ENCODE data around the gene ACE2. TPM values are rescaled to one million over a fixed set of nuclear protein-coding genes. Genes with fewer than 3 reads are reported as not detected.
"Not testable (repeated sequence)": the region's sequence is repeated elsewhere in the genome, so short reads cannot be mapped to it uniquely, and the experiment has no call there.

Gene ACE2
- total RNA-seq (2021): not detected in 2 replicates
- long read RNA-seq, partial matches to known transcripts: 0 of 3 reads
- long read RNA-seq, other reads (novel, unspliced or antisense): 3 of 3 reads

- no peak within 1 kb of the TSS for H2AK5ac ChIP-seq (ENCODE audit: insufficient read length, low read length)
- H2BK5ac ChIP-seq (ENCODE audit: insufficient read length, low read length): no peak within 1 kb of the TSS
- H3K79me2 ChIP-seq (ENCODE audit: insufficient read depth, low read length): no peaks in the 10 kb centered on the region
- no peaks in the 10 kb centered on the region for H3K4me1 ChIP-seq (ENCODE audit: insufficient read depth, low read length)
- H3K23me2 ChIP-seq (ENCODE audit: insufficient read length, low read depth, low read length, poor library complexity, severe bottlenecking): no peaks in the 10 kb centered on the region
- H4K20me1 ChIP-seq (ENCODE audit: control insufficient read depth, insufficient read depth, insufficient read length): no peaks in the 10 kb centered on the region
- H4K91ac ChIP-seq (ENCODE audit: insufficient read length, low read depth, low read length): no peak within 1 kb of the TSS
- H4K5ac ChIP-seq (ENCODE audit: insufficient read length, low read depth, low read length): no peak within 1 kb of the TSS
- no peak within 1 kb of the TSS for H3K4me2 ChIP-seq (ENCODE audit: insufficient read depth, insufficient read length, low read length)
- no CpG with 5 or more reads among the region's 4 CpGs for WGBS (ENCODE audit: extremely low coverage, insufficient read length, low lambda C conversion rate)
- H3K4me3 Mint-ChIP-seq: no peak within 1 kb of the TSS
- no peak within 1 kb of the TSS for H3K56ac ChIP-seq (ENCODE audit: insufficient read length, low read depth, low read length)
- H3K36me3 Mint-ChIP-seq (ENCODE audit: insufficient read depth in 1 of 3, low read depth in 3 of 3): no peaks in the 10 kb centered on the region
- H2BK120ac ChIP-seq (ENCODE audit: low read depth, low read length, poor library complexity, severe bottlenecking): no peak within 1 kb of the TSS
- no peak within 1 kb of the TSS for H3T11ph ChIP-seq (ENCODE audit: low read length)
- H3K4me1 Mint-ChIP-seq: peaks cover 0 to 2% of the 10 kb centered on the region in 2 experiments; a peak in 1 of 4 replicates
- H3K9ac ChIP-seq (ENCODE audit: extremely low read depth, insufficient read length, low read length): no peak within 1 kb of the TSS
- no peak within 1 kb of the TSS for H2BK15ac ChIP-seq (ENCODE audit: low read depth, low read length)
- H2BK12ac ChIP-seq (ENCODE audit: insufficient read length, low read depth, low read length): no peak within 1 kb of the TSS
- no peak within 1 kb of the TSS for H3K4ac ChIP-seq (ENCODE audit: low read depth, low read length)
- H3K9me3 ChIP-seq (ENCODE audit: control insufficient read depth, low read depth, low read length): no peaks in the 10 kb centered on the region
- H3K79me1 ChIP-seq (ENCODE audit: insufficient read depth, low read depth, low read length, poor library complexity, severe bottlenecking): no peaks in the 10 kb centered on the region
- no peak within 1 kb of the TSS for H2BK20ac ChIP-seq (ENCODE audit: low read depth, low read length, poor library complexity, severe bottlenecking)
- H3K27me3 ChIP-seq (ENCODE audit: insufficient read depth, low read length): no peaks in the 10 kb centered on the region
- no peak within 1 kb of the TSS for H3K18ac ChIP-seq (ENCODE audit: insufficient read length, low read depth, low read length)
- no peak within 1 kb of the TSS for H3K27ac Mint-ChIP-seq
- H3K27ac ChIP-seq (ENCODE audit: insufficient read length, low read depth, low read length): no peak within 1 kb of the TSS
- no peak for DNase-seq
- no peaks in the 10 kb centered on the region for H3K9me3 Mint-ChIP-seq
- TF ChIP-seq CTCF (conservative IDR thresholded peaks at IDR 0.05): no peak
- no peak within 1 kb of the TSS for H4K8ac ChIP-seq (replicated peaks; ENCODE audit: insufficient read length, low read depth, low read length)
- no peak within 1 kb of the TSS for H3K23ac ChIP-seq (ENCODE audit: insufficient read length, low read depth, low read length)
- no peak within 1 kb of the TSS for H3K14ac ChIP-seq (ENCODE audit: insufficient read depth, low read length)
- H3K27me3 Mint-ChIP-seq (ENCODE audit: low read depth): no peaks in the 10 kb centered on the region
- H2AFZ ChIP-seq (ENCODE audit: low read length): no peak within 1 kb of the TSS
These were observed at the start of gene ACE2 for GRCh38 chrX:15600745-15601144. ACE2 (minus strand) TSS chrX:15600960; CDS start chrX:15600911, 49 bp downstream.

- H3K23ac ChIP-seq (ENCODE audit: insufficient read length, low read depth, low read length); H3K79me2 ChIP-seq (ENCODE audit: insufficient read depth, low read length); H3K18ac ChIP-seq (ENCODE audit: insufficient read length, low read depth, low read length); H3K27ac Mint-ChIP-seq; H3K14ac ChIP-seq (ENCODE audit: insufficient read depth, low read length); H4K20me1 ChIP-seq (ENCODE audit: control insufficient read depth, insufficient read depth, insufficient read length); H4K5ac ChIP-seq (ENCODE audit: insufficient read length, low read depth, low read length); H2BK120ac ChIP-seq (ENCODE audit: low read depth, low read length, poor library complexity, severe bottlenecking); H2BK12ac ChIP-seq (ENCODE audit: insufficient read length, low read depth, low read length); H3K36me3 Mint-ChIP-seq (ENCODE audit: insufficient read depth in 1 of 3, low read depth in 3 of 3); H2BK5ac ChIP-seq (ENCODE audit: insufficient read length, low read length); H3K9ac ChIP-seq (ENCODE audit: extremely low read depth, insufficient read length, low read length); H3K4me3 Mint-ChIP-seq; H2AFZ ChIP-seq (ENCODE audit: low read length); H3K9me3 Mint-ChIP-seq; H3K79me1 ChIP-seq (ENCODE audit: insufficient read depth, low read depth, low read length, poor library complexity, severe bottlenecking); H2AK5ac ChIP-seq (ENCODE audit: insufficient read length, low read length); H4K8ac ChIP-seq (replicated peaks; ENCODE audit: insufficient read length, low read depth, low read length); DNase-seq; H2BK20ac ChIP-seq (ENCODE audit: low read depth, low read length, poor library complexity, severe bottlenecking); H3K27me3 Mint-ChIP-seq (ENCODE audit: low read depth); H3K27me3 ChIP-seq (ENCODE audit: insufficient read depth, low read length); H3T11ph ChIP-seq (ENCODE audit: low read length); H3K4me1 ChIP-seq (ENCODE audit: insufficient read depth, low read length); H3K9me3 ChIP-seq (ENCODE audit: control insufficient read depth, low read depth, low read length); H3K23me2 ChIP-seq (ENCODE audit: insufficient read length, low read depth, low read length, poor library complexity, severe bottlenecking); H3K4me1 Mint-ChIP-seq; H3K56ac ChIP-seq (ENCODE audit: insufficient read length, low read depth, low read length); H2BK15ac ChIP-seq (ENCODE audit: low read depth, low read length); H3K27ac ChIP-seq (ENCODE audit: insufficient read length, low read depth, low read length); H3K4ac ChIP-seq (ENCODE audit: low read depth, low read length); H3K4me2 ChIP-seq (ENCODE audit: insufficient read depth, insufficient read length, low read length); H4K91ac ChIP-seq (ENCODE audit: insufficient read length, low read depth, low read length): not testable (repeated sequence)
- no CpG with 5 or more reads among the region's 5 CpGs for WGBS (ENCODE audit: extremely low coverage, insufficient read length, low lambda C conversion rate)
These were observed 46.8 kb upstream of the ACE2 start for GRCh38 chrX:15647510-15647909.

All from H9 (cell line).